ENCODE results near the gene TMEM87B. TPM values are rescaled to one million over a fixed set of nuclear protein-coding genes. Genes with fewer than 3 reads are reported as not detected.

TMEM87B gene
- total and polyA plus RNA-seq, 8 donors, result 4.7 to 21.7 (median 11.6) TPM

DNA sequence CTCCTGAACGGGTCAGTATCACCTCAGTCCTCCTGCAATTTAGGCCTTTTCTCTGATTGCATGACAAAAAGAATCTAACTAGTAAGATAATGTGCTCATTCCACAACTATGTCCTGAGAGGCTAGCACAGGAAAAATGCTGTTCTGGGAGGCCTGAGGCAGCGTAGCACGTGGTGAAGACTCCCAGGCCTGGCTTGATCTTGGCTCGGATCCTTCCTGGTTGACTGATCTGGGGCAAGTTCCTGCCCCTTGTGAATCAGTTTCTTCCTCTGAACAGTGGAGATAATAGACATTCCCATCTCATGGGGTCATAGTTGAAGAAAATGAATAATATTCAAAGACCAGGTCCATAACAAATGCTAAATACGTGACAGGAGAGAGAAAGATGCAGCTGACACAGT lies 95.4 kb downstream of the TMEM87B start:
- Histone ChIP-seq H3K36me3 (no peaks in the 10 kb centered on the region), H3K27ac (no peak overlapping the region), H3K9me3 (no peaks in the 10 kb centered on the region), H3K4me3 (no peak overlapping the region), H3K27me3 (no peaks in the 10 kb centered on the region), H3K4me1 (no peaks in the 10 kb centered on the region)
- intact Hi-C loops (cut with DNase I), result no loop called here
- no peak for FAIRE-seq
- 71% methylated on average over 5 of the region's 5 CpGs for WGBS, 2 donors
- DNase-seq, result no peak
- peak in 3 of 4 donors; percentile 24 to 42 (median 40) for ATAC-seq
- TF ChIP-seq, protein P1, sequence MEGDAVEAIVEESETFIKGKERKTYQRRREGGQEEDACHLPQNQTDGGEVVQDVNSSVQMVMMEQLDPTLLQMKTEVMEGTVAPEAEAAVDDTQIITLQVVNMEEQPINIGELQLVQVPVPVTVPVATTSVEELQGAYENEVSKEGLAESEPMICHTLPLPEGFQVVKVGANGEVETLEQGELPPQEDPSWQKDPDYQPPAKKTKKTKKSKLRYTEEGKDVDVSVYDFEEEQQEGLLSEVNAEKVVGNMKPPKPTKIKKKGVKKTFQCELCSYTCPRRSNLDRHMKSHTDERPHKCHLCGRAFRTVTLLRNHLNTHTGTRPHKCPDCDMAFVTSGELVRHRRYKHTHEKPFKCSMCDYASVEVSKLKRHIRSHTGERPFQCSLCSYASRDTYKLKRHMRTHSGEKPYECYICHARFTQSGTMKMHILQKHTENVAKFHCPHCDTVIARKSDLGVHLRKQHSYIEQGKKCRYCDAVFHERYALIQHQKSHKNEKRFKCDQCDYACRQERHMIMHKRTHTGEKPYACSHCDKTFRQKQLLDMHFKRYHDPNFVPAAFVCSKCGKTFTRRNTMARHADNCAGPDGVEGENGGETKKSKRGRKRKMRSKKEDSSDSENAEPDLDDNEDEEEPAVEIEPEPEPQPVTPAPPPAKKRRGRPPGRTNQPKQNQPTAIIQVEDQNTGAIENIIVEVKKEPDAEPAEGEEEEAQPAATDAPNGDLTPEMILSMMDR (IDR thresholded peaks at IDR 0.05), result no peak

DNA sequence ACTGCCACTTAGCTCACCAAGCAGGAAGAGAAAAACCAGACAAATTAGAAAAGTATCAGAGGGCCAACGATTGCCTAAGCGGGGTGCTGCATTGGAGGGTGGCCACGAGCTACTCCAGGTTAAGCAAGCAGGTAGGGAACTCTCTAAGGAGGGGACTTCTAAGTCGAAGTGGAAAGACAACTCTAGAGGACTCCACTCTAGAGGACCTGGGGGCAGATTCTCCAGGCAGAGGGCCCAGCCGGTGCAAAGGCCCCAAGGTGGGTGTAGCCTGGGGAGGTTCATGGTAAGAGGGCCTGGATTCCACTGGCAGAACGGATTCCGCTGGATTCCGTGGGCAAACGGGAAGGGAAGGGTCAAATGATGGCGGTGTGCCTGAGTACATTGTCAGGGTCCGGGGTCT lies 95.8 kb downstream of the TMEM87B start:
- ATAC-seq (no peak), DNase-seq (no peak), FAIRE-seq (no peak)
- intact Hi-C loops (cut with DNase I), result no loop called here
- H3K4me1 ChIP-seq, result no peaks in the 10 kb centered on the region
- no peaks in the 10 kb centered on the region for H3K9me3 ChIP-seq
- H3K36me3 ChIP-seq, result no peaks in the 10 kb centered on the region
- no peak overlapping the region for H3K4me3 ChIP-seq
- H3K27me3 ChIP-seq, result no peaks in the 10 kb centered on the region
- TF ChIP-seq, protein P1 (IDR thresholded peaks at IDR 0.05), result no peak
- 79 to 80% methylated on average over 11 of the region's 11 CpGs for WGBS, 2 donors
- H3K27ac ChIP-seq, result no peak overlapping the region

DNA sequence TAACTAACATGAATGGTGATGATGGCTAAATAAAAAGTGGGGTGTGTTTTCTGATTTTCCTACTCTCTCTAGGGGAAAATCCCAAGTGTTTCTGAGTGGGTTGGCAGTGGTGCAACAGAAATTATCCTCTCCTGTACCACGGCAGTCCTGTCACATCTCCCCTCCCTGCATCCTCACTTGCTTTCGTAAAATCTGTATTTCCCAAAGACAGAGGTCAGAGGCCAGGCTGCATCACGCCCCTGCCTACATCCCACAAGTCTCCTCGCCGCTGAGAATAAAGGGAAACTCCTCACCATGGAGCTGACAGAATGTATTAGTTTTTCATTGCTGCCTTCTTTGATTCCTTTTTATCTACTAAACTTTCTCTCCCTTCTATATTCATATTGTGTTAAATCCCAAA lies 96.2 kb downstream of the TMEM87B start:
- intact Hi-C loops (cut with DNase I), result no loop called here
- TF ChIP-seq, protein P1 (IDR thresholded peaks at IDR 0.05), result no peak
- no peak for FAIRE-seq
- no peak for DNase-seq
- Histone ChIP-seq H3K4me1 (no peaks in the 10 kb centered on the region), H3K4me3 (no peak overlapping the region), H3K27me3 (no peaks in the 10 kb centered on the region), H3K36me3 (no peaks in the 10 kb centered on the region), H3K9me3 (no peaks in the 10 kb centered on the region), H3K27ac (no peak overlapping the region)
- ATAC-seq, result no peak
- 82 to 91% methylated on average over 5 of the region's 5 CpGs for WGBS, 2 donors

DNA sequence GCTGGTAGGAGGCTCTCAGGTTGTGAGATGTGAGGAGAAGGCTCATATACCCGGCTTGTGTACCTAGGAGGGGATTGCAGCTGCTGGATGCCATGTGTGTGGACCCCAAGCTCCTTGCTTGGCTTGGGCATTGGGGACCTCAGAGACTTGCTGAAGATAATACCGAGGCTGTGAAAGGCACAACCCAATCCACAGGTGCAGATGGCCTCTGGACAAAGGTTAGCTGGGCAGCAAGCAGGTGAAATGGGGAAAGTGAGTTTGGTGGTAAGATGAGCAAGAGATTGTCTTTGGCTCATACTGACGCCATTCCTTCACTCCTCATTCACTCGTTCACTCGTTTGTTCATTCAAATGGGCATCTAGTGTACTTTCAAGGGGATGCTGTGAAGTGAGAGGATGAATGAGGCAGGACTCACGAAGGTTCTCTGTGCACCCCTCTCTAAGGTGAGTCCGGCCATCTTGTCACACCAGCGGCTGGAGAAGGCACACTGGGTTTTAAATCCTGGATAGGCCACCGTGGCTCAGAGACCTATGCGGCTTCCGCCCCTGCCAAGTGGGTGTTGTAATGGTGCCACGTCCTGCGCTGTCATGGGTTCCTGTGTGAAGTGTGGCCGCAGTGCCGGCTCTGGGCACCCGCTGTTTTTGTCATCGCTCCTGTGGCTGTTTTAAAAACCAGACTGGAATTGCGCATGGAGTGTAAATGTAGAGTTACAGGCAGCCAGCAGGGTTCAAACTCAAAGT lies 96.8 kb downstream of the TMEM87B start:
- WGBS, 2 donors, result 85 to 89% methylated on average over 18 of the region's 18 CpGs
- no peaks in the 10 kb centered on the region for H3K4me1 ChIP-seq
- H3K27me3 ChIP-seq, result no peaks in the 10 kb centered on the region
- H3K36me3 ChIP-seq, result no peaks in the 10 kb centered on the region
- H3K27ac ChIP-seq, result no peak overlapping the region
- H3K4me3 ChIP-seq, result no peak overlapping the region
- TF ChIP-seq, protein P1 (IDR thresholded peaks at IDR 0.05), result no peak
- FAIRE-seq, result no peak
- intact Hi-C loops (cut with DNase I), result no loop called here
- no peak for ATAC-seq
- no peak for DNase-seq
- no peaks in the 10 kb centered on the region for H3K9me3 ChIP-seq

DNA sequence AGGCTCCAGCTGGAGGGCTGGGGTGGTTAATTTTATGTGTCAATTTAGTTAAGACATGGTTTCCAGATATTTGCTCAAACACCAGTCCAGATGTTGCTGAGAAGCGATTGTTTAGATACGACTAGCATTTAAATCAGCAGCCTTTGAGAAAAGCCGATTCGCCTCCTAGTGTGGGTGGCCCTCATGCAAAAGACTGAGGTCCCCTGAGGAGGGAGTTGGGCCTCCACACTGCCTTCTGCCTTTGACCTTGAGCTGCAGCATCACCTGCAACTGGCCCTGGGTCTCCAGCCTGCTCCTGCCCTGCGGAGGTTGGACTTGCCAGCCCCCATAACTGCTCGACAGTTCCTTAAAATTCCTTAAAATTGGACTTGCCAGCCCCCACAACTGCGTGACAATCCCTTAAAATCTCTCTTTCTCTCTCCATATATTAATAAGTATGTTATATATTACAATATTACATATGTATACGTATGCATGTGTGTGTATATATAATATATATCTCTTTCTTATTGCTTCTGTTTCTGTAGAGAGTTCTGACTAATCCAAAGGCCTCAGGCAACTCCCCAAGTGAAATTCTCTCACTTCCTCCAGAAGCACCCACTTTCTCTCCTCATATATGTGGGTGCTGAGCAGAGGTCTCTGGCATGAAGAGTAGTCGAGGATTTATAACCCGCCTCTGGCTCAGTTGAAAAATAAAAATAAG lies 97.6 kb downstream of the TMEM87B start:
- H3K4me1 ChIP-seq, result no peaks in the 10 kb centered on the region
- H3K27ac ChIP-seq, result no peak overlapping the region
- FAIRE-seq (no peak), DNase-seq (peak in 1 of 6 donors; percentile 9), ATAC-seq (no peak)
- H3K4me3 ChIP-seq, result no peak overlapping the region
- intact Hi-C loops (cut with DNase I), result no loop called here
- TF ChIP-seq, protein P1 (IDR thresholded peaks at IDR 0.05), result no peak
- no peaks in the 10 kb centered on the region for H3K9me3 ChIP-seq
- WGBS, 2 donors, result 88 to 90% methylated on average over 10 of the region's 10 CpGs
- H3K36me3 ChIP-seq, result no peaks in the 10 kb centered on the region
- no peaks in the 10 kb centered on the region for H3K27me3 ChIP-seq

All from pancreas (tissue), 10 donors.